M059J (cell line): Measurements from ENCODE around the gene TNN. TPM values are rescaled to one million over a fixed set of nuclear protein-coding genes. Genes with fewer than 3 reads are reported as not detected.
A peak's percentile ranks its signal among the peaks of the same experiment; 100 is the strongest.

ENCODE experiments used
- DNase-seq: peaks from one replicate; pipeline ENCODE4 v3.0.0-alpha.2; 2012; ENCODE audit warnings: low read depth
- total RNA-seq: library from RNA; depleted of rRNA; stranded (reverse); fragments of >200 nt; shearing (Covaris generic); gene quantifications from 2 replicates; pipeline ENCODE4 v1.2.3, GENCODE V29; 2014

Gene TNN
- total RNA-seq, 1 experiment from 2014 or later = not detected

DNA sequence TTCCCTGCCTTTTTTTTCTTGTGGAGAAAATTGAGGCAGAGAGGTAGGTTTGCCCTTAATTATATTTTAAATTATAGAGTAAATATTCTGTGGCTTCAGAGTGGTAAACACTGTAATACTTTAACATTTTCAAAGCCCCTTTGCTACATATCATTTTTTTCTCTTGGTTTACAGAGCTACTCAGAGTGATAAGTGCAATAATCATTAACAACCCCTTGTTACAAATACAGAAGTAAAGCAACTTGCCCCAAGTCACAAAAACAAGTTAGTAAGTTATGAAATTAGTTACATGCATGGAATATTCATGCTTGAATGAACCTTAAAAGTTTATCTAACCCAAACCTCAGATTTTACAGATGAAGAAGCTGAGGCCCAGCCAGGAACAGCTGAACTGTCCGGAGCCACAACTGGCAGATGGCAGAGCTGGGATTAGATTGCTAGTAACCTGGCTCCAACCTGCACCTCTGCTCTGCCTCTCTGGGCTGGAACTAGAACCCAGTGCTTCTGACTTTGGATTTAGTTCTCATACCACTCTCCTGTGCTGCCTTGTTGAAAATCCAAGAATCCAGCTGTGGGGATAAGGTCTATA, 48.7 kb downstream of the TNN start:
- DNase-seq = no peak

DNA sequence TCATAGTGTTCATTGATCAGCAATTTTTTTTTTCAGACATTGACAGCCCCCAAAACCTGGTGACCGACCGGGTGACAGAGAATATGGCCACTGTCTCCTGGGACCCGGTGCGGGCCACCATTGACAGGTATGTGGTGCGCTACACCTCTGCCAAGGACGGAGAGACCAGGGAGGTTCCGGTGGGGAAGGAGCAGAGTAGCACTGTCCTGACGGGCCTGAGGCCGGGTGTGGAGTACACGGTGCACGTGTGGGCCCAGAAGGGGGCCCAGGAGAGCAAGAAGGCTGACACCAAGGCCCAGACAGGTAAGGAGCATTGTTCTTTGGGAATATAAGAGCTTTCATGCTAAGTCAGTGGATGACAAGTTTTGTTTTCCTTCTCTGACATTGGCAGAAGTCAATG, 49.3 kb downstream of the TNN start:
- no peak for DNase-seq

- DNase-seq = peak; percentile 24
Observed at GRCh38 chr1:175118375-175119367, 51.0 kb downstream of the TNN start.

DNA sequence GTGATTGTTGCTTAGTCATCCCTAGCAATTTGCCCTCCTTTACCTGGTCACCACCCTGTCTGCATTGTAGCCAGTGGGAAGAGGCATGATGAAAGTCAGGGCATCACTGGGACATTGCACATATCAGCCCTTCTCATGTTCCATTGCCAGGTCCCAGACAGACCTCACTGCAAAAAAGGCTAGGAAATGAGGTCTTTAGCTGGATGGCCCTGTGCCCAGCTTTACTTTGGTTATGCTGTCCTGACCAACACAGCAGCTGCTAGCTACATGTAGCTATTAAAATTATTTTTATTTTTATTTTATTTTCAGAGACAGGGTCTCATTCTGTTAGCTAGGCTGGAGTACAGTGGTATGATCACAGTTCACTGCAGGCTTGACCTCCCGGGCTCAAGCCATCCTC, 52.9 kb downstream of the TNN start:
- no peak for DNase-seq

GRCh38 chr1:175124861-175125260, 57.2 kb downstream of the TNN start:
- no peak for DNase-seq

GRCh38 chr1:175126347-175126746, 58.7 kb downstream of the TNN start:
- peak; percentile 31 for DNase-seq

- no peak for DNase-seq
Observed at GRCh38 chr1:175127565-175127964, 59.9 kb downstream of the TNN start.

- no peak for DNase-seq
Observed at GRCh38 chr1:175128523-175128922, 60.9 kb downstream of the TNN start.

DNA sequence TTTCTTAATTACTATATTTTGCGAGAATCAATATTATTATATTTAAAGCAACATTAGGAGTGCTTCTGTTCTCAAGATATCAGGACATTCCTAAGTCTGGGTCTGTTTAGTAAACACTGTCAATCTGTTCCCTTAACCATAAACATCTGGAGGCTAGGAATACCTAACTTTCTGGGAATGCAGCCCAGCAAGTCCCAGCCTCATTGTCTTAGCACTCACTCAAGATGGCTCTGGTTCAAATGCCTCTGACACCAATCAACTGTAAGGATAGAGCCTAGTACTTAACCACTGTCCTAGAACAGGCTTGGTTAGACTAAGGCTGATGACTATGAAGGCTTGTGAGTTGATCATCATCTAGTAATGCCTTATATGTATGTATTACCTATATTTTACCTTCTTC, 61.5 kb downstream of the TNN start:
- peak; percentile 38 for DNase-seq

DNA sequence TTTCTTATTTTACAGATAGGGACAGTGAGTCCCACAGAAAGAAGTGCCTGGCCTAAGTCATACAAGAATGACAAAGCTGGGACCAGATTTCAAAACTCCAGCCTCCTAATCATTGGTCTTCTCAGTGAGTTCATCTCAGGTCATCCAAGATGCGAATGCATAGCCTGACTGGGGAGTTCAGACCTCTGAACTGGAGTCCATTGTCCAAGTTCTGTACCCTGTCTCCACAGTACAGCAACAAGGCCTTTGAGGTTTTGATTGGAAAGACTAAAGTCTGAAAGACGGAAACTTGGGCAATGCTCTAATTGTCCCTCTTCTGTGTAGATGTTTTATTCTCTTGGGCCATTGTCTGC, 62.0 kb downstream of the TNN start:
- no peak for DNase-seq

- peak; percentile 14 for DNase-seq
Observed at GRCh38 chr1:175129997-175130648, 62.5 kb downstream of the TNN start.

- DNase-seq = no peak
Observed at GRCh38 chr1:175130649-175131045, 63.0 kb downstream of the TNN start.

DNA sequence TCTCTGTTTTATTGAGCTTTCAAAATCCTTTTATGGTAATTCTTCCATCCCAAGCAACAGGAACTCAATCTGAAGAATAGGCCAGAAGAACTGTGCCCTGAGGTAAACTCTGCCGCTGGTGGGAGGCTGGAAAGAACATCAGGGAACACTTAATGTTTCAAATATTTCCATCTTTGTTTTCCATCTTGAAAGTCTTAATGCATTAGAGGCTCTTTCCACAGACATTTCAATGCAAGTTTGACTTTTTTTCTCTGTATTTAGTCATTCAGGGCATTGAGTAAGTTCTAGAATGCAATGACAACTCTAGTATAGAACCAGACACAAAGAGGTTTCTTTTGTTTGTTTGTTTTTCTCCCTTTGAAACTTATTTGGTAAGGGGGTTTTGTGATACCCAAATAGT, 63.5 kb downstream of the TNN start:
- no peak for DNase-seq

- DNase-seq = peak; percentile 38
Observed at GRCh38 chr1:175132436-175132835, 64.8 kb downstream of the TNN start.

GRCh38 chr1:175133673-175134435, 66.2 kb downstream of the TNN start:
- DNase-seq = no peak

DNA sequence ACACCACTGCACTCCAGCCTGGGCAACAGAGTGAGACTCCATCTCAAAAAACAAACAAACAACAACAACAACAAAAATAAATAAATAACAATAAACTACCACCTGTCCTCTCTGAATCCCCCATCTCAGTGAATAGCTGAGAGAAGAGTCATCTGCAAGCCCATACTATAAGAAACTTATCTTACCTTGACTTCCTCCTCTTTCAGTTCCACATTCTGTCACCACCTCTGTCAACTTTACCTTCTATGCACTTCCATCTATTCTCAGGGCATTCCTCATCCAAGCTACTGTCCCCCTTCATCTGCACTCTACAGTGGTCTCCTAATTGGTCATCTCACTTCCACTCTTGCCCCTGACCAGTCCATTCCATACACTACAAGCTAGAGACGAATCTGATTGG, 66.9 kb downstream of the TNN start:
- DNase-seq = no peak

DNA sequence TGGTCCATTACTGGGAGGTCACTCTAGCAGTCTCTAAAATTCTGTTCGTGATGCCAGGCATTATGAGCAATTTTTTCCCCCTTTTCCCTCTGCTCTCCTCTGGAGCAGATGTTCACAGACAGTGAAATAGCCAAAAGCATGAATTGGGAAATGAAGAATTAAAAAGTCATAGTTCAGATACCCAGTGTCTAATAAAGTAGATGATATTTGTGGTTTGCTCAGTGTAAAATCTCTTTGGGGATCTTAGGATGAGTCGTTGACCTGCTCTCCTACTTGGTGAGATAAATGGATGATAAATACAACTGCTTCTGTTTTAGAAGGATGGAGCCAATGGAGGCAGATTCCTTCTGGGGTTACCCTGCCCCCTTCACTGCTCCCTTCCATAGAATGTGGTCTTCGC, 68.6 kb downstream of the TNN start:
- DNase-seq = no peak

GRCh38 chr1:175137369-175137768, 69.7 kb downstream of the TNN start:
- DNase-seq = no peak

- no peak for DNase-seq
Observed at GRCh38 chr1:175138579-175138978, 70.9 kb downstream of the TNN start.

DNA sequence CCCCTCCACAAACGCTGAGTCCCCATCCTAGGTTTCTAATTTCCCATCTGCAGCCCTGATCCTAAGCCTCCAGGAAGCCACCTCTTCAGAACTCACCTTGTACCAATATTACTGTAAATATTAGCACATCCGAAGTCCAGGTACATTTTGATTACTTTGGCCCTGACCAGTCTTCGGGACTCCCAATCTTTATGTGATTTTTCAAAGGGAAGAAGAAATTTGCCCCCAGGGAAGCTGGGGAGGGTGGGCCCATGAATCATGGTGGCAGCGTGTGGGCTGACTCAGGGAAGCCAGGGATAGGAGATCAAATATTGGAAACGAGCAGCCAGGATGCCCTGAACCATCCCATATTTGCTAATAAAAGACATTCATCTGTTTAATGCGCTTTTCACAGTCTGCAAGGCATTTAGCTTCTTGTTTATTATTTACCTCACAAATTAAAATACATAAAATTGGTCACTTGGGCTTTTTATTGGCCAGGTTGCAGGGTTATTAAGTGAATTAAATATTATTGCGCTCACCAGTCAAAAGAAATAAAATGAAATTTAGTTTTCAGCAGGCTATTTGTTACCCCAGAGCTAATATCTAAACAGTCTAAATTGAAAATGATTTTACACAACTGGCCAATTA, 78.4 kb downstream of the TNN start:
- DNase-seq = peak; percentile 25

- DNase-seq = peak; percentile 46
Observed at GRCh38 chr1:175146529-175147213, 79.0 kb downstream of the TNN start.
